ENCODE measurements around the gene TMEM115.

The TMEM115 gene

GRCh38 chr3:50370594-50370993 lies 11.3 kb upstream of the TMEM115 start:
- Mint-ChIP-seq H3K9me3 (no peaks in the 10 kb centered on the region), H3K4me3 (peak overlapping the region in 2 of 3 experiments; percentile 20 to 49), H3K27me3 (ENCODE audit: low read depth) (no peaks in the 10 kb centered on the region), H3K36me3 (ENCODE audit: low read depth) (no peaks in the 10 kb centered on the region), H3K4me1 (peaks cover 31% of the 10 kb centered on the region), H3K27ac (peak overlapping the region; percentile 93 to 97 (median 94))
- peak in 2 of 3 experiments; percentile 21 to 32 for TF ChIP-seq CTCF (IDR thresholded peaks at IDR 0.05; ENCODE audit: unreplicated experiment in 3 of 3)

GRCh38 chr3:50369012-50369670 lies 9.8 kb upstream of the TMEM115 start:
- no peaks in the 10 kb centered on the region for H3K36me3 Mint-ChIP-seq (ENCODE audit: low read depth)
- H3K9me3 Mint-ChIP-seq, result no peaks in the 10 kb centered on the region
- peak overlapping the region in 1 of 3 experiments; percentile 38 for H3K4me3 Mint-ChIP-seq
- TF ChIP-seq CTCF (IDR thresholded peaks at IDR 0.05; ENCODE audit: unreplicated experiment in 3 of 3), result no peak
- no peaks in the 10 kb centered on the region for H3K27me3 Mint-ChIP-seq (ENCODE audit: low read depth)
- peak overlapping the region in 1 of 3 experiments; percentile 51 for H3K27ac Mint-ChIP-seq
- peaks cover 31% of the 10 kb centered on the region for H3K4me1 Mint-ChIP-seq

- Mint-ChIP-seq H3K36me3 (ENCODE audit: low read depth) (no peaks in the 10 kb centered on the region), H3K27ac (peak overlapping the region in 1 of 3 experiments; percentile 69), H3K4me3 (peak overlapping the region; percentile 81 to 88 (median 85)), H3K4me1 (peaks cover 8% of the 10 kb centered on the region), H3K9me3 (no peaks in the 10 kb centered on the region), H3K27me3 (ENCODE audit: low read depth) (no peaks in the 10 kb centered on the region)
- TF ChIP-seq CTCF (IDR thresholded peaks at IDR 0.05; ENCODE audit: unreplicated experiment in 3 of 3), result no peak
These were observed 6.5 kb upstream of the TMEM115 start for GRCh38 chr3:50365842-50366220.

GRCh38 chr3:50365080-50365841 lies 5.9 kb upstream of the TMEM115 start:
- peak overlapping the region in 2 of 3 experiments; percentile 69 to 74 for H3K27ac Mint-ChIP-seq
- H3K4me1 Mint-ChIP-seq, result peaks cover 3% of the 10 kb centered on the region
- no peaks in the 10 kb centered on the region for H3K36me3 Mint-ChIP-seq (ENCODE audit: low read depth)
- no peaks in the 10 kb centered on the region for H3K9me3 Mint-ChIP-seq
- H3K4me3 Mint-ChIP-seq, result peak overlapping the region; percentile 81 to 88 (median 85)
- TF ChIP-seq CTCF (IDR thresholded peaks at IDR 0.05; ENCODE audit: unreplicated experiment in 3 of 3), result peak in 1 of 3 experiments; percentile 12
- H3K27me3 Mint-ChIP-seq (ENCODE audit: low read depth), result no peaks in the 10 kb centered on the region

GRCh38 chr3:50364573-50365079 lies 5.3 kb upstream of the TMEM115 start:
- no peaks in the 10 kb centered on the region for H3K36me3 Mint-ChIP-seq (ENCODE audit: low read depth)
- H3K9me3 Mint-ChIP-seq, result no peaks in the 10 kb centered on the region
- peaks cover 5% of the 10 kb centered on the region for H3K4me1 Mint-ChIP-seq
- peak overlapping the region in 2 of 3 experiments; percentile 74 to 79 for H3K27ac Mint-ChIP-seq
- peak overlapping the region; percentile 81 to 88 (median 85) for H3K4me3 Mint-ChIP-seq
- no peak for TF ChIP-seq CTCF (IDR thresholded peaks at IDR 0.05; ENCODE audit: unreplicated experiment in 3 of 3)
- H3K27me3 Mint-ChIP-seq (ENCODE audit: low read depth), result no peaks in the 10 kb centered on the region
